ENCODE measurements around the gene MOCS3. TPM values are rescaled to one million over a fixed set of nuclear protein-coding genes. Genes with fewer than 3 reads are reported as not detected.

The MOCS3 gene
- total and polyA plus RNA-seq, 2 of the 4 experiments (the other 2 are of a cell fraction) = 3.3 to 9.9 TPM

- TF ChIP-seq MAZ (IDR thresholded peaks at IDR 0.05; ENCODE audit: borderline replicate concordance, low read depth, low read length) (no peak), MXI1 (IDR thresholded peaks at IDR 0.05; ENCODE audit: borderline replicate concordance, low read depth, low read length) (no peak), RAD21 (IDR thresholded peaks at IDR 0.05; ENCODE audit: low read length) (peak; percentile 97)
Measured at GRCh38 chr20:50987493-50988210, 29.0 kb downstream of the MOCS3 start (continued).

- no peak overlapping the region for H3K23ac ChIP-seq (ENCODE audit: low read depth, low read length)
- H3K56ac ChIP-seq (ENCODE audit: extremely low read depth, insufficient read depth, low read length) = no peak overlapping the region
- H2AFZ ChIP-seq (replicated peaks; ENCODE audit: low read length, poor library complexity) = peak overlapping the region; percentile 77
- no peaks in the 10 kb centered on the region for H3K79me1 ChIP-seq (ENCODE audit: low read depth in 1 of 2, low read length in 2 of 2)
- H3K4me2 ChIP-seq (ENCODE audit: low read depth, low read length) = no peak overlapping the region
- intact Hi-C loops (cut with micrococcal nuclease) (no loop called here), in situ Hi-C loops (cut with MboI; ENCODE audit: low sequenced_read_pairs) (loop anchor here (25.0 kb wide), 2 partner anchors 771 to 1096 kb away; partner anchors contain the start of gene ATP9A), dilution Hi-C loops (cut with HindIII; ENCODE audit: low sequenced_read_pairs, unreplicated experiment) (no loop called here)
- H4K8ac ChIP-seq (ENCODE audit: low read depth in 2 of 2, low read length in 2 of 2) = peak overlapping the region in 1 of 2 experiments; percentile 45; a peak in 1 of 4 replicates
- no peak overlapping the region for H3K4me3 ChIP-seq (ENCODE audit: insufficient read depth, low read depth, low read length)
- H2BK5ac ChIP-seq (ENCODE audit: low read depth, low read length, poor library complexity, severe bottlenecking) = no peak overlapping the region
- peak overlapping the region; percentile 65; the same call in 1 of the 2 replicates for H3K14ac ChIP-seq (replicated peaks; ENCODE audit: low read depth, low read length)
- CTCF ChIA-PET = interaction anchor here (0.7 kb wide), 2 partner anchors 155 to 251 kb away, joined by 3 to 6 read pairs; no protein-coding TSS in a partner anchor
- no TSS peak for BruUV-seq (replicated peaks)
- peaks cover 8% of the 10 kb centered on the region for H3K9me1 ChIP-seq (ENCODE audit: insufficient read depth, low read length)
- peak overlapping the region; percentile 26; the same call in 1 of the 2 replicates for H4K91ac ChIP-seq (ENCODE audit: insufficient read depth, low read depth, low read length)
- POLR2A ChIA-PET (ENCODE audit: unreplicated experiment) = no interaction called here
- no peak overlapping the region for H3K18ac ChIP-seq (ENCODE audit: low read depth, low read length)
- H3K4me1 ChIP-seq (ENCODE audit: control insufficient read depth, insufficient read depth, low read length) = peaks cover 3% of the 10 kb centered on the region
- H3K27me3 ChIP-seq (ENCODE audit: control insufficient read depth, insufficient read depth, low read length) = no peaks in the 10 kb centered on the region
- H4K20me1 ChIP-seq (ENCODE audit: insufficient read depth, low read length) = no peaks in the 10 kb centered on the region
- peak overlapping the region; percentile 60; the same call in 1 of the 2 replicates for H3K4ac ChIP-seq (ENCODE audit: low read depth, low read length)
- H3K9ac ChIP-seq (ENCODE audit: low read depth, low read length) = no peak overlapping the region
- ATAC-seq (ENCODE audit: low read depth) (no peak), DNase-seq (peak; percentile 37)
- WGBS, 2 experiments (ENCODE audit: extremely low coverage in 2 of 2, insufficient read length in 1 of 2) = no CpG with 5 or more reads among the region's 3 CpGs
- peak overlapping the region; percentile 15; the same call in 1 of the 3 replicates for H2BK15ac ChIP-seq (ENCODE audit: low read depth, low read length)
- H2BK120ac ChIP-seq (ENCODE audit: low read depth, low read length) = peak overlapping the region; percentile 57; the same call in 1 of the 2 replicates
- peak overlapping the region; percentile 5; the same call in 1 of the 2 replicates for H2AK5ac ChIP-seq (ENCODE audit: low read depth, low read length)
- peak overlapping the region; percentile 8; the same call in 1 of the 2 replicates for H4K5ac ChIP-seq (ENCODE audit: low read depth, low read length)
- H2AK9ac ChIP-seq (replicated peaks; ENCODE audit: low read depth, low read length, poor library complexity) = peak overlapping the region; percentile 74
- H3K36me3 ChIP-seq (ENCODE audit: control insufficient read depth, insufficient read depth, low read length) = no peaks in the 10 kb centered on the region
- H3K9me3 ChIP-seq (ENCODE audit: control insufficient read depth, insufficient read depth, low read length) = no peaks in the 10 kb centered on the region
- H3K27ac ChIP-seq (ENCODE audit: insufficient read depth, low read length) = no peak overlapping the region
- peak overlapping the region; percentile 20; the same call in 1 of the 2 replicates for H2BK20ac ChIP-seq (ENCODE audit: low read depth, low read length)
- TF ChIP-seq RCOR1 (IDR thresholded peaks at IDR 0.05; ENCODE audit: insufficient replicate concordance, low read length) (no peak), SMC3 (IDR thresholded peaks at IDR 0.05; ENCODE audit: low read depth, low read length) (no peak), MAFK (IDR thresholded peaks at IDR 0.05; ENCODE audit: low read depth, low read length) (no peak), NFE2L2 (IDR thresholded peaks at IDR 0.05; ENCODE audit: low read depth, low read length) (no peak), MAZ (IDR thresholded peaks at IDR 0.05; ENCODE audit: borderline replicate concordance, low read depth, low read length) (no peak), RFX5 (IDR thresholded peaks at IDR 0.05; ENCODE audit: low read depth, low read length) (no peak), FOS (IDR thresholded peaks at IDR 0.05; ENCODE audit: low read depth, low read length) (no peak), USF2 (IDR thresholded peaks at IDR 0.05; ENCODE audit: low read depth, low read length) (no peak), CHD1 (IDR thresholded peaks at IDR 0.05; ENCODE audit: low read depth, low read length) (no peak), ELK1 (IDR thresholded peaks at IDR 0.05; ENCODE audit: borderline replicate concordance, low read depth, low read length) (no peak), CEBPB (IDR thresholded peaks at IDR 0.05; ENCODE audit: low read depth, low read length) (no peak), MXI1 (IDR thresholded peaks at IDR 0.05; ENCODE audit: borderline replicate concordance, low read depth, low read length) (no peak), POLR2A (IDR thresholded peaks at IDR 0.05; ENCODE audit: low read depth, low read length) (no peak), BHLHE40 (IDR thresholded peaks at IDR 0.05; ENCODE audit: low read depth, low read length) (no peak)
Measured at GRCh38 chr20:50991076-50991475, 32.5 kb downstream of the MOCS3 start.
